AG09319 (cell line): ENCODE data around the gene OTOP1.
A peak's percentile ranks its signal among the peaks of the same experiment; 100 is the strongest.
"Not testable (repeated sequence)": the region's sequence is repeated elsewhere in the genome, so short reads cannot be mapped to it uniquely, and the experiment has no call there.

ENCODE experiments used
- DNase-seq: peaks from one replicate; pipeline ENCODE4 v3.0.0-alpha.2; 2010; ENCODE audit warnings: low read depth; ENCODE audit errors: extremely low read depth
- TF ChIP-seq, protein P1 (sequence below): IDR thresholded peaks from 2 replicates; pipeline ENCODE4 v1.5.1; 2011; ENCODE audit warnings: low read depth, mild to moderate bottlenecking, inconsistent platforms, low read length, moderate library complexity

Gene OTOP1

DNA sequence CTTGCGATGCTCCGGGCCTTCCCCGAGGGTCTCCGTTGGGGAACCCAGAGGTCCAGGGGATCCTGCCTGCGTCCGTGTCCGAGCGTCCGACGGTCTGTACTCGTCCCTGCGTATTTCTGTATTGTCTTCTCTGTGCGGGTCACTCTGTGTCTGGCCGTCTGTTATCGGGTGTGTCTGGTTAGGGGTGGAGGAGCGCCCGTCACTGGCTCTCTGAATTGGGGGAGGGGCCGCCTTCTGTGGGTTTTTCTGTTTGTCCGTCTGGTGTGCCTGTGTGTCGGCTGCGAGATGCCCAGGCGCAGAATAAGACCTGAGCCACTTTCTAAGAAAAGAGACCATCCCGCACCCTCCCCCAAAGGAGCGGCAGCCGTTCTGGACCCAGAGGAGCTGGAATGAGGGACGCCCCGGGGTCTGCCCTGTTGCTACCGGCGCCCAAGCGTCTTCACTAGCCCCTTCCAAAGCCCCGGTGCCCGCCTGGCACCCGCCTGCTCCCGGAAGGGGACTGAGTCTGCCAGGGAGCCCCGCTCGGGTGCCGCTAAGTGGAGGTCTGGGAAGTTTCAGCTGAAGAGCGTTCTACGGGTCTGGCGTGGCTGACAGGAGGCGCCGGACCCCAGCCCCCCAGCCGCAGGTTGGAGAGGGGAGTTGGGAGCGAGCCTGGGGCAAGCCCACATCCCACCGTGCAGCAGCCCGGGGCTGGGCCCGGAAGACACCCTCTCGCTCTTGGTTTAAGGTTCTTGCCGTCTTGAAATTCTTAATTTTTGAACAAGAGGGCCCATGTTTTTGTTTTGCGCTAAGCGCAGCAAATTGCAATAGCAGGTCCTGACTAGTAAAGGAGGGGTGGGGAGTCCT lies 1.0 kb upstream of the OTOP1 start:
- TF ChIP-seq, protein P1, sequence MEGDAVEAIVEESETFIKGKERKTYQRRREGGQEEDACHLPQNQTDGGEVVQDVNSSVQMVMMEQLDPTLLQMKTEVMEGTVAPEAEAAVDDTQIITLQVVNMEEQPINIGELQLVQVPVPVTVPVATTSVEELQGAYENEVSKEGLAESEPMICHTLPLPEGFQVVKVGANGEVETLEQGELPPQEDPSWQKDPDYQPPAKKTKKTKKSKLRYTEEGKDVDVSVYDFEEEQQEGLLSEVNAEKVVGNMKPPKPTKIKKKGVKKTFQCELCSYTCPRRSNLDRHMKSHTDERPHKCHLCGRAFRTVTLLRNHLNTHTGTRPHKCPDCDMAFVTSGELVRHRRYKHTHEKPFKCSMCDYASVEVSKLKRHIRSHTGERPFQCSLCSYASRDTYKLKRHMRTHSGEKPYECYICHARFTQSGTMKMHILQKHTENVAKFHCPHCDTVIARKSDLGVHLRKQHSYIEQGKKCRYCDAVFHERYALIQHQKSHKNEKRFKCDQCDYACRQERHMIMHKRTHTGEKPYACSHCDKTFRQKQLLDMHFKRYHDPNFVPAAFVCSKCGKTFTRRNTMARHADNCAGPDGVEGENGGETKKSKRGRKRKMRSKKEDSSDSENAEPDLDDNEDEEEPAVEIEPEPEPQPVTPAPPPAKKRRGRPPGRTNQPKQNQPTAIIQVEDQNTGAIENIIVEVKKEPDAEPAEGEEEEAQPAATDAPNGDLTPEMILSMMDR = no peak
- DNase-seq = no peak

DNA sequence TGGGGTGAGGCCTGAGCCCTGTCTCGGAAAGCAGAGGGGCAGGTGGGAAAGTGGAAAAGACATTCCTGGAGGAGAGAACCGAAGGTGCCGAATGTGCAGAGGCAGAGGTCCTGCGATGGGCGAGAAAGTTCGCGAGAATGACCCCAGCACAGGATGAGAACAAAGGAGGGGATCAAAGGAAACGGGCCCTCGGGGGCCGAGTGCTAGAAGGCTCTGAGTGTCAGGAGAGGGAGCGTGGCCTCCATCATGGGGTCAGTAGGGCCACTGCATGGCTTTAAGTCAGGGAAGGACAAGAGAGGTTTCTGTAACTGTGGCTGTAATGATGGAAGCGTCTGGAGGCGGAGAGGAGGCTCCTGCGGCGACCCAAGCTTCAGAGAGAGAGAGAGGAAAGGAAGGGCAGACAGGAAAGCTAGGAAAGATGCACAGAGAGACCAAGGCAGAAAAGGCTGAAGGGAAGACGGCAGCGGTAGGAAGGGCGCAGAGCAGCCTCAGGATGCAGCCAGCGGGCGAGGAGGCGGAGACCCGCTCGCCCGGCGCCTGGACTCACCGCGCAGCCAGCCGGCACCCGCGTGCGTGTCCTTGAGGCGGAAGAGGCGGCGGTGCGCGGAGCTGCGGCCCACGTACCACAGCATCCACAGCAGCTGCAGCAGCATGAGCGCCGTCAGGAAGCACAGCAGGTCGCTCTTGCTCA lies 669 bp downstream of the OTOP1 start:
- no peak for DNase-seq
- TF ChIP-seq, protein P1 = no peak

DNA sequence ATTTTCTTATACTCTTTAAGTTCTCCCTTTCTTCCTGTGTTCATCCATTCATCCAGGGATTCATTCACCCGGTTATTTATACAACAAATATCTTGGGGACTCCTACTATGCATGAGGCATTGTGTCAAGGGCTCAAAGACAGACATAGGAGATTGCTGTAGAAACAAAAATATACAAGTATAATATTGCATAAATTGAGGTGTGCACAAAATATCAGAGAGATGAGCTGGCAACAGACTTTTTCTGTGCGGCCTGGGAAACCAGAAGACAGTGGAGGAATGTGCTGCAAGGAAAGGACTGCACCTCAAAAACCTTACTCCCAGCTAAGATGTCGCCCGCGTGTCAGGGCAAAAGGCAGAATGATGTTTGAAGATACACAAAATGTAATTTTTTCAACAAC lies 9.6 kb downstream of the OTOP1 start:
- TF ChIP-seq, protein P1 = no peak
- DNase-seq = no peak

DNA sequence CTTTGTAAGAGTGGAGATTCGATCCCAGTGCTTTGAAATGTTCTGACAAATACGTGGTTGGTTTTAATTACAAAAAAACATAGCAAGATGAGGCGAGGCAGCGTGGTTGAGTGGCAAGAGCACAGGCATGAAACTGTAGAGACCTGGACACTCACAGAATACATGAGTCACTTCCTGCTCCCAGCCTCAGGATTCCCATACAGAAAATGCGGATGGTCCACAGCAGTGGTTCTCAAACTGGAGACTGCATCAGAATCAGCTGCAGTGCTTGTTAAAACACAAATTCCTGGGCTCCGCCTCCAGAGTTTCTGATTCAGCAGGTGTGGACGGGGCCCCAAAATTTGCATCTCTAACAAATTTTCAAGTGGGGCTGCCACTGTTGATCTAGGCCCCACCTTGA lies 10.1 kb downstream of the OTOP1 start:
- TF ChIP-seq, protein P1 = no peak
- peak; percentile 5 for DNase-seq

DNA sequence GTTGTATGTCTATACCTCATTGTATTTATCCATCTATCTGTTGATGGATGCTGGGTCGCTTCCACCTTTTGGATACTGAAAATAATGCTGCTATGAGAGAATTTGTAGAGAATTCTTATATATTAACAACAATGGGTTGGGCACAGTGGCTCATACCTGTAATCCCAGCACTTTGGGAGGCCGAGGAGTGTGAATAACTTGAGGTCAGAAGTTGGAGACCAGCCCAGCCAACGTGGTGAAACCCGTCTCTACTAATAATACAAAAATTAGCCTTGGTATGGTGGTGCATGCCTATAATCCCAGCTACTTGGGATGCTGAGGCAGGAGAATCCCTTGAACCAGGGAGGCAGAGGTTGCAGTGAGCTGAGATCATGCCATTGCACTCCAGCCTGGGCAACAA lies 13.1 kb downstream of the OTOP1 start:
- DNase-seq = not testable (repeated sequence)

DNA sequence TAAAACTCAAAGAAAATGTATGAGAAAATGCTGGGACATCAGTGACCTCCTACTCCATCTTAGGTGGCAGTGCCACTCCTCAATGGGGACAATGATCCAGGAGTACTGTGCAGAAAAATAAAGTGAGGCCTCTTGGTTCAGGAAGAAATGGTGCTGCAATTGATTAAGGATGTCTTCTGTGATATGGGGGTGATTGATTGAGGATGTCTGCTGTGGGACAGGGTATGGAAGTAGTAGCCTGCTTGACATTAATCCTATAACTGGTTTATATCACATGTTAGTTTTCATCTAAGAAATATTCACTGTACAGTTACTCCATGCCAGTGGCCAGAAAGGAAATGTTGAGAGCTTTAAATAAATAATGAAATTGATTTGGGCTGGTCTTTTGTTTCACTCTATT lies 20.5 kb downstream of the OTOP1 start:
- TF ChIP-seq, protein P1 = no peak
- no peak for DNase-seq

DNA sequence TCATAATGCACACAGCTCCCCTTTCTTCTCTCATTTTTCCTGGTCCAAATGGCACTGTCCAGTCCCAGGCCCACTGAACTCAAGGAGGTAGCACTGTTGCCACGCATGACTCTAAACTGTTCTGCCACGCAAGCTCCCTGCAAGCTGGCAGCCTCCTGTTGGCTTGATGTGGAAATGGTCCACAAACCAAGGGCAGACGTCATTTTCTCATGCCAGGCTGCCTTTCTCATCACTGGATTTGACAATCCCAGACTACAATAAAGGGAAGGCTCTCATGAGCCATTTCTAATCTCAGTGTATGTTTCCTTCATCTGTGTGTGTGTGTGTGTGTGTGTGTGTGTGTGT lies 22.4 kb downstream of the OTOP1 start:
- DNase-seq = no peak

More for the DNA sequence above, 22.4 kb downstream of the OTOP1 start:
- TF ChIP-seq, protein P1 = no peak
